GM12878 (cell line): ENCODE data around the gene PANK1. TPM values are rescaled to one million over a fixed set of nuclear protein-coding genes. Genes with fewer than 3 reads are reported as not detected.
"Not testable (repeated sequence)": the region's sequence is repeated elsewhere in the genome, so short reads cannot be mapped to it uniquely, and the experiment has no call there.

Experiments
- ATAC-seq: fragments of 200-7000 bp; cut with Tn5 transposase; 3 replicates; pipeline ENCODE4 v1.9.1; 2020; ENCODE audit warnings: mild to moderate bottlenecking, moderate library complexity
- BruUV-seq: library from RNA; stranded (reverse); fragments of 400-500 nt; replicated peaks from 2 replicates; lab custom pipeline; 2021; lab: Mats Ljungman, UMichigan
- CTCF ChIA-PET: fragments of 300-600 bp; sonication (Branson Sonifier 250); formaldehyde crosslinking; extraction: SDS; loops from one replicate; lab custom pipeline; 2021; ENCODE audit warnings: inconsistent platforms; lab: Yijun Ruan, JAX
- POLR2A ChIA-PET: fragments of 350-600 bp; formaldehyde crosslinking; extraction: SDS; loops from one replicate; lab custom pipeline; 2021; ENCODE audit warnings: inconsistent platforms; lab: Charles Lee
- RAD21 ChIA-PET: fragments of 300-600 bp; sonication (Branson Sonifier 250); formaldehyde crosslinking; loops from one replicate; lab custom pipeline; 2023; ENCODE audit warnings: antibody characterized with exemption; ENCODE audit not compliant: unreplicated experiment; lab: Charles Lee
- SMC1A ChIA-PET: fragments of 300-600 bp; sonication (Branson Sonifier 250); formaldehyde crosslinking; loops from one replicate; lab custom pipeline; 2023; ENCODE audit not compliant: unreplicated experiment, uncharacterized antibody; lab: Charles Lee
- DNase-seq: peaks from one replicate; pipeline ENCODE4 v3.0.0-alpha.2; 2011; ENCODE audit warnings: low read depth, low spot score
- FAIRE-seq: peaks from 3 replicates; lab custom pipeline; 2011; peaks lifted over from hg19 to GRCh38; lab: Jason Lieb, UNC
- H2AFZ ChIP-seq: 2 replicates; pipeline ENCODE4 v1.6.0; 2011; ENCODE audit warnings: low read depth, low read length, control low read depth; ENCODE audit not compliant: control insufficient read depth
- H3K27ac ChIP-seq: 2 replicates; pipeline ENCODE4 v1.5.1; 2011; ENCODE audit warnings: control low read depth; ENCODE audit not compliant: control insufficient read depth, insufficient read depth
- H3K27me3 ChIP-seq, 2 experiments: replicated peaks in 1 of 2; 2 replicates each; pipeline versions ENCODE4 v1.6.0 to v1.6.1; 2011; ENCODE audit warnings: low read length in 1 of 2; ENCODE audit not compliant: control insufficient read depth in 2 of 2, insufficient read depth in 2 of 2
- H3K36me3 ChIP-seq, 2 experiments: 2 replicates each; pipeline ENCODE4 v1.5.1; 2011; ENCODE audit warnings: low read length in 1 of 2; ENCODE audit not compliant: control insufficient read depth in 2 of 2, insufficient read depth in 2 of 2
- H3K4me1 ChIP-seq: 2 replicates; pipeline ENCODE4 v1.6.1; 2011; ENCODE audit warnings: mild to moderate bottlenecking, low read length, moderate library complexity, mixed read lengths; ENCODE audit not compliant: control insufficient read depth, insufficient read depth
- H3K4me2 ChIP-seq: 2 replicates; pipeline ENCODE4 v1.6.0; 2011; ENCODE audit warnings: control low read depth; ENCODE audit not compliant: control insufficient read depth, insufficient read depth
- H3K4me3 ChIP-seq: fragments of 200-600 bp; sonication (generic); 2 replicates; pipeline ENCODE4 v1.5.1; 2016
- H3K79me2 ChIP-seq: 2 replicates; pipeline ENCODE4 v1.6.0; 2011; ENCODE audit warnings: low read length; ENCODE audit not compliant: control insufficient read depth, insufficient read depth
- H3K9ac ChIP-seq: 2 replicates; pipeline ENCODE4 v1.8.0; 2011; ENCODE audit warnings: low read length, control low read depth, mixed read lengths; ENCODE audit not compliant: control insufficient read depth, insufficient read depth
- H3K9me3 ChIP-seq: replicated peaks from 3 replicates; pipeline ENCODE4 v1.5.1; 2011; ENCODE audit warnings: mild to moderate bottlenecking, low read length; ENCODE audit not compliant: control insufficient read depth, insufficient read depth
- H4K20me1 ChIP-seq: 2 replicates; pipeline ENCODE4 v1.6.0; 2011; ENCODE audit not compliant: control insufficient read depth, insufficient read depth
- BACH1 ChIP-seq: fragments of 450-650 bp; IDR thresholded peaks from 2 replicates; pipeline ENCODE4 v1.6.1; 2017; ENCODE audit warnings: mild to moderate bottlenecking, borderline replicate concordance
- CEBPB ChIP-seq, 2 experiments: fragments of 150-350 bp in 1 of 2; IDR thresholded peaks; 2 replicates each; pipeline ENCODE4 v1.6.1; 2012 to 2014; ENCODE audit warnings: low read depth in 2 of 2, low read length in 2 of 2, borderline replicate concordance in 1 of 2, inconsistent platforms in 1 of 2
- EGR1 ChIP-seq, 2 experiments: IDR thresholded peaks; 1 replicate in 1 of 2; 2 replicates in 1 of 2; pipeline ENCODE4 v1.6.1; 2011 to 2012; ENCODE audit warnings: low read depth in 2 of 2, low read length in 2 of 2, borderline replicate concordance in 1 of 2, mild to moderate bottlenecking in 1 of 2, moderate library complexity in 1 of 2
- MTA2 ChIP-seq: fragments of 450-650 bp; IDR thresholded peaks from 2 replicates; pipeline ENCODE4 v1.6.1; 2016; ENCODE audit warnings: low read depth, mild to moderate bottlenecking, moderate library complexity
- POLR2A ChIP-seq: IDR thresholded peaks from 2 replicates; pipeline ENCODE4 v1.6.1; 2011; ENCODE audit warnings: low read depth, mild to moderate bottlenecking, low read length
- SIX5 ChIP-seq: IDR thresholded peaks from 2 replicates; pipeline ENCODE4 v1.6.1; 2011; ENCODE audit warnings: mild to moderate bottlenecking, low read depth, low read length, moderate library complexity; ENCODE audit not compliant: severe bottlenecking
- STAT3 ChIP-seq: IDR thresholded peaks from 2 replicates; pipeline ENCODE4 v1.6.1; 2011; ENCODE audit warnings: low read depth, low read length, improper control_type of control experiment
- ZBED1 ChIP-seq: IDR thresholded peaks from 2 replicates; pipeline ENCODE4 v1.6.1; 2016; ENCODE audit warnings: borderline replicate concordance
- ZNF24 ChIP-seq: fragments of 450-650 bp; IDR thresholded peaks from 2 replicates; pipeline ENCODE4 v1.6.1; 2017; ENCODE audit warnings: antibody characterized with exemption, mild to moderate bottlenecking
- WGBS: methylation state at CpG from one replicate; pipeline ENCODE4 v1.1.6; 2016; ENCODE audit warnings: low lambda C conversion rate; ENCODE audit not compliant: insufficient replicate concordance, insufficient coverage; ENCODE audit errors: missing lambda C conversion rate; 5-methylcytosine and 5-hydroxymethylcytosine counted together
- in situ Hi-C: fragments of 300-500 bp; cut with MboI; formaldehyde crosslinking; loops from 9 replicates; pipeline ENCODE4 v1.14.3; 2018; ENCODE audit warnings: mixed read lengths
- intact Hi-C: fragments of 100-400 bp; cut with micrococcal nuclease; formaldehyde crosslinking; loops from one replicate; pipeline ENCODE4 v1.14.2; 2022; ENCODE audit not compliant: unreplicated experiment
- polyA plus RNA-seq, 11 experiments: library from polyadenylated mRNA; depleted of rRNA in 4 of 11; unstranded in 6 of 11; stranded (reverse) in 5 of 11; fragments of >200 nt; fragmentation: Nextera tagmentation in 4 of 11; fragmentation: Illumina TruSeq in 1 of 11; extraction: Ambion mirVana in 4 of 11; extraction: Trizol in 1 of 11; gene quantifications; 1 replicate in 1 of 11; 2 replicates in 10 of 11; pipeline versions ENCODE4 v1.2.1 to v1.2.3, GENCODE V29; 2011 to 2016; ENCODE audit warnings: inconsistent platforms in 2 of 11, missing spikeins in 2 of 11, low read depth in 1 of 11
- total RNA-seq, 4 experiments: library from RNA; depleted of rRNA in 3 of 4; stranded (reverse); fragments of >200 nt in 3 of 4; fragmentation: Illumina TruSeq in 1 of 4; extraction: Trizol in 1 of 4; gene quantifications; 2 replicates each; pipeline versions ENCODE4 v1.2.1 to v1.2.3, GENCODE V29; 2013 to 2021

The PANK1 gene
- total and polyA plus RNA-seq, 10 of the 15 experiments (the other 5 are each of a cell fraction or from before 2014, with no cell fraction given): 1.9 to 10.6 (median 5.8) TPM

DNA sequence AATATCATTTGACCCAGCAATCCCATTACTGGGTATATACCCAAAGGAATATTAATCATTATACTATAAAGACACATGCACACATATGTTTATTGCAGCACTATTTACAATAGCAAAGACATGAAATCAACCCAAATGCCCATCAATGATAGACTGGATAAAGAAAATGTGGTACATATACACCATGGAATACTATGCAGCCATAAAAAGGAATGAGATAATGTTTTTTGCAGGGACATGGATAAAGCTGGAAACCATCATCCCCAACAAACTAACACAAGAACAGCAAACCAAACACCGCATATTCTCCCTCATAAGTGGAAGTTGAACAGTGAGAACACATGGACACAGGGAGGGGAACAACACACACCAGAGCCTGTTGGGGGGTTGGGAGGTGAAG lies 98.4 kb downstream of the PANK1 start:
- H3K9me3 ChIP-seq, BruUV-seq, H3K4me1 ChIP-seq, RAD21 ChIA-PET, H3K79me2 ChIP-seq, POLR2A ChIA-PET, ATAC-seq, intact Hi-C loops, H3K4me2 ChIP-seq, DNase-seq, H2AFZ ChIP-seq, SMC1A ChIA-PET, CTCF ChIA-PET, H3K36me3 ChIP-seq, H3K9ac ChIP-seq, H3K27ac ChIP-seq, H3K4me3 ChIP-seq, H3K27me3 ChIP-seq, H4K20me1 ChIP-seq, in situ Hi-C loops, FAIRE-seq: not testable (repeated sequence)
- WGBS: 95% methylated on average over 1 of the region's 1 CpG

DNA sequence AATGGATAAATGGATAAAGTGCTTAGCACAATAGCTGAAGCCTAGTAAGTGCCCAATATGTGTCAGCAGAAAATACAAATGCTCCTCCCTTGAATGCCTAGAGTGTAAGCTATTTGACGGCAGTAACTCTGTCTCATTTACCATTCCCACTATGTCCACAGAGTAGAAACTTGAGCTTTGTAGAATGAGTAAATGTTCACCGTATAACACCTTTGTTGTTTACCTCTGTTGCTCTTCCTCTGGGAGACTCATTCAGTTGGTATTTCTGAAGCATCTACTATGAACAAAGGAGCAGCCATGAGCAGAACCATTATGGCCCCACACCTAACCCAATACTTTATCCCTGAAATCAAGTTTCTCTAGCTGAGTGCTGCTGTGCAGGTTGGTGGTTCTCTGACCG lies 101.2 kb downstream of the PANK1 start:
- CTCF ChIA-PET: interaction anchor here (0.7 kb wide), 1 partner anchor 681 kb away, joined by 3 read pairs; no protein-coding TSS in a partner anchor
- H3K36me3 ChIP-seq: no peaks in the 10 kb centered on the region
- no peaks in the 10 kb centered on the region for H4K20me1 ChIP-seq
- intact Hi-C loops: no loop called here
- H3K9ac ChIP-seq: no peak overlapping the region
- no peaks in the 10 kb centered on the region for H3K79me2 ChIP-seq
- RAD21 ChIA-PET: no interaction called here
- FAIRE-seq (no peak), ATAC-seq (no peak), DNase-seq (no peak)
- in situ Hi-C loops: no loop called here
- no peaks in the 10 kb centered on the region for H3K4me1 ChIP-seq
- 41% methylated on average over 3 of the region's 3 CpGs for WGBS
- no TSS peak for BruUV-seq
- H3K27me3 ChIP-seq: no peaks in the 10 kb centered on the region
- no peak overlapping the region for H3K27ac ChIP-seq
- no peak overlapping the region for H3K4me3 ChIP-seq
- H3K9me3 ChIP-seq: no peaks in the 10 kb centered on the region
- no peak overlapping the region for H3K4me2 ChIP-seq
- H2AFZ ChIP-seq: no peak overlapping the region
- no peak for TF ChIP-seq BACH1
- TF ChIP-seq EGR1 (IDR thresholded peaks at IDR 0.05; ENCODE audit: borderline replicate concordance in 1 of 2, low read depth in 2 of 2, low read length in 2 of 2): no peak
- no peak for TF ChIP-seq MTA2
- TF ChIP-seq ZNF24: no peak
- no peak for TF ChIP-seq ZBED1
- no peak for TF ChIP-seq POLR2A
- TF ChIP-seq STAT3: no peak
- no peak for TF ChIP-seq CEBPB (IDR thresholded peaks at IDR 0.05; ENCODE audit: borderline replicate concordance in 1 of 2, low read depth in 2 of 2, low read length in 2 of 2)
- TF ChIP-seq SIX5: no peak
- SMC1A ChIA-PET: interaction anchor here (0.7 kb wide), 1 partner anchor 77 kb away, joined by 3 read pairs; no protein-coding TSS in a partner anchor
- POLR2A ChIA-PET: no interaction called here
